ENCODE results near the gene GAS7.
"Not testable (repeated sequence)": the region's sequence is repeated elsewhere in the genome, so short reads cannot be mapped to it uniquely, and the experiment has no call there.

Gene GAS7

GRCh38 chr17:10067446-10068143 lies 130.8 kb downstream of the GAS7 start:
- no peak for DNase-seq

GRCh38 chr17:10064536-10064935 lies 133.9 kb downstream of the GAS7 start:
- no peak for DNase-seq

GRCh38 chr17:10063730-10064241 lies 134.6 kb downstream of the GAS7 start:
- no peak for DNase-seq

GRCh38 chr17:10062691-10063385 lies 135.6 kb downstream of the GAS7 start:
- DNase-seq: no peak

- DNase-seq: no peak
These were observed 137.1 kb downstream of the GAS7 start for GRCh38 chr17:10061111-10061845.

- DNase-seq: no peak
These were observed 137.9 kb downstream of the GAS7 start for GRCh38 chr17:10060526-10060925.

GRCh38 chr17:10059684-10060211 lies 138.7 kb downstream of the GAS7 start:
- DNase-seq: no peak

- no peak for DNase-seq
These were observed 139.3 kb downstream of the GAS7 start for GRCh38 chr17:10058921-10059683.

- not testable (repeated sequence) for DNase-seq
These were observed 140.9 kb downstream of the GAS7 start for GRCh38 chr17:10057466-10057865.

GRCh38 chr17:10055262-10055975 lies 143.0 kb downstream of the GAS7 start:
- no peak for DNase-seq

- DNase-seq: no peak
These were observed 144.4 kb downstream of the GAS7 start for GRCh38 chr17:10053782-10054540.

- DNase-seq: no peak
These were observed 146.1 kb downstream of the GAS7 start for GRCh38 chr17:10052106-10052813.

GRCh38 chr17:10051112-10051511 lies 147.3 kb downstream of the GAS7 start:
- no peak for DNase-seq

GRCh38 chr17:10050597-10051101 lies 147.8 kb downstream of the GAS7 start:
- DNase-seq: no peak

- DNase-seq: no peak
These were observed 149.6 kb downstream of the GAS7 start for GRCh38 chr17:10048629-10049350.

- no peak for DNase-seq
These were observed 151.3 kb downstream of the GAS7 start for GRCh38 chr17:10046786-10047785.

- DNase-seq: no peak
These were observed 152.3 kb downstream of the GAS7 start for GRCh38 chr17:10045871-10046658.
